Activated T-helper 9 cell treated with anti-CD3 and anti-CD28 coated beads, Interleukin-2, amount 50 U/mL, for 16 hours (primary cell): ENCODE results near the gene SEC31A.
A peak's percentile ranks its signal among the peaks of the same experiment; 100 is the strongest.
"Not testable (repeated sequence)": the region's sequence is repeated elsewhere in the genome, so short reads cannot be mapped to it uniquely, and the experiment has no call there.

Experiments
- DNase-seq: peaks from one replicate; pipeline ENCODE4 v3.0.0-alpha.2; 2020; ENCODE audit warnings: low read depth

SEC31A gene, protein sequence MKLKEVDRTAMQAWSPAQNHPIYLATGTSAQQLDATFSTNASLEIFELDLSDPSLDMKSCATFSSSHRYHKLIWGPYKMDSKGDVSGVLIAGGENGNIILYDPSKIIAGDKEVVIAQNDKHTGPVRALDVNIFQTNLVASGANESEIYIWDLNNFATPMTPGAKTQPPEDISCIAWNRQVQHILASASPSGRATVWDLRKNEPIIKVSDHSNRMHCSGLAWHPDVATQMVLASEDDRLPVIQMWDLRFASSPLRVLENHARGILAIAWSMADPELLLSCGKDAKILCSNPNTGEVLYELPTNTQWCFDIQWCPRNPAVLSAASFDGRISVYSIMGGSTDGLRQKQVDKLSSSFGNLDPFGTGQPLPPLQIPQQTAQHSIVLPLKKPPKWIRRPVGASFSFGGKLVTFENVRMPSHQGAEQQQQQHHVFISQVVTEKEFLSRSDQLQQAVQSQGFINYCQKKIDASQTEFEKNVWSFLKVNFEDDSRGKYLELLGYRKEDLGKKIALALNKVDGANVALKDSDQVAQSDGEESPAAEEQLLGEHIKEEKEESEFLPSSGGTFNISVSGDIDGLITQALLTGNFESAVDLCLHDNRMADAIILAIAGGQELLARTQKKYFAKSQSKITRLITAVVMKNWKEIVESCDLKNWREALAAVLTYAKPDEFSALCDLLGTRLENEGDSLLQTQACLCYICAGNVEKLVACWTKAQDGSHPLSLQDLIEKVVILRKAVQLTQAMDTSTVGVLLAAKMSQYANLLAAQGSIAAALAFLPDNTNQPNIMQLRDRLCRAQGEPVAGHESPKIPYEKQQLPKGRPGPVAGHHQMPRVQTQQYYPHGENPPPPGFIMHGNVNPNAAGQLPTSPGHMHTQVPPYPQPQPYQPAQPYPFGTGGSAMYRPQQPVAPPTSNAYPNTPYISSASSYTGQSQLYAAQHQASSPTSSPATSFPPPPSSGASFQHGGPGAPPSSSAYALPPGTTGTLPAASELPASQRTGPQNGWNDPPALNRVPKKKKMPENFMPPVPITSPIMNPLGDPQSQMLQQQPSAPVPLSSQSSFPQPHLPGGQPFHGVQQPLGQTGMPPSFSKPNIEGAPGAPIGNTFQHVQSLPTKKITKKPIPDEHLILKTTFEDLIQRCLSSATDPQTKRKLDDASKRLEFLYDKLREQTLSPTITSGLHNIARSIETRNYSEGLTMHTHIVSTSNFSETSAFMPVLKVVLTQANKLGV

GRCh38 chr4:82890901-82891706 is at the start of gene SEC31A:
Gene SEC31A (minus strand): TSS chr4:82891153. CDS start chr4:82881936, 9,217 bp downstream.
- peak; percentile 96 for DNase-seq

DNA sequence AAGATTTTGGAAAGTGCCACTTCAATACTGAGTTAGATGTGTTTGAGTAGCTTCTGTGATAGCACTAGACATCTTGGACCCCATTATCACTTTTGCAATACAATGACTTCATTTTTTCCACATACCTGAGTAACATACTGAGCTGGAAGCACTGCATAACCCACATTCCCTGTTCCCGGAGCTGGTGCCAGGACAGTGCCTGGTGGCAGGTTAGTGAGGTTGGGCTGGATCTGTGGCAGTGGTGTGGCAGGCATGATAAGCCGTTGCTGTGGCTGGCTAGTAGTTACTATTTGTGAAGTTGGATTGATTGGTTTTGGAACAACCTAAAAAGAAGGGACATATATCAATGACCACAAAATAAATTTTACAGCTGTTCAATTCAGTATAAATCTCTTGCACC is 48.5 kb upstream of the SEC31A start:
- no peak for DNase-seq

GRCh38 chr4:82934441-82934840 is 43.5 kb upstream of the SEC31A start:
- DNase-seq: no peak

DNA sequence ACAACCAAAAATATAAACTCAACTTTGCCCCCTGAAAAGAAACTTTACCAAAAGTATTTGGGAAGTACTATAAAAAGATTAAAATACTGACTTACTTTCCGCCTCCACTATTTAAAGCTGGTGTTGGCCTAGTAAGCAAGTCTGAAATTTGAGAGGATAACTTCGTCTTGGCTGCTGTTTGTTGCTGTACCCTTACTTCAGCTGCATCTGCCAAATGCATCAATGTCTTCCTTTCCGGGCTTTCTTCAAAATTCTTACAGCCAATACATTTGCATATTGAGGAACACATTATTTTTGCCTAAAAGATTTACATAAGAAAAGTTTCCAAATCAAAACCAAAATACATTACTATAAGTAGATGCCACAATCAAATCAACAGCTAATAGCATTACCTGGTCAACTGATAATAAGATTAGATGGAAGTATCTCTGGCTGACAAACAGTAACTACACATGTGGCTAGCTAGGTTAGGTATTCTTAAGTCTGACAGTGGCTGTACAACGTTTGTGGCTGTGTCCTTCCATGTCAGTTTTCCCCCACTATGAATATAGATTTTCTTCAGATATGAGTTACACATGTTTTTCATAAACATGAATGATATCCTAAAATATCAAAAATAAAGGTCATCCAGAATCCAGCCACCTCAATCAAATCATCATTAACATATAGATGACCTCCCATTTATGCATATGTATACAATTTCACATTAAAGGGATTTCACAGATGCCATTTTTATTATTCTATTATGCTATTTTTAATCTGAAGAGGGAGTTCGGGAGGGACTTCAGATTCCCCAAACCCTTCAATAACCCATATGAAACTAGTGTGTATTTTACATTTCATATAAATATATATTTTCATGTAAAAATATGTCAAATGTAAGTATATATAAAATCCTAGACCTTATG is 40.1 kb upstream of the SEC31A start:
- no peak for DNase-seq

GRCh38 chr4:82921795-82922194 is 30.8 kb upstream of the SEC31A start:
- no peak for DNase-seq

- no peak for DNase-seq
Measured at GRCh38 chr4:82919386-82919785, 28.4 kb upstream of the SEC31A start.

DNA sequence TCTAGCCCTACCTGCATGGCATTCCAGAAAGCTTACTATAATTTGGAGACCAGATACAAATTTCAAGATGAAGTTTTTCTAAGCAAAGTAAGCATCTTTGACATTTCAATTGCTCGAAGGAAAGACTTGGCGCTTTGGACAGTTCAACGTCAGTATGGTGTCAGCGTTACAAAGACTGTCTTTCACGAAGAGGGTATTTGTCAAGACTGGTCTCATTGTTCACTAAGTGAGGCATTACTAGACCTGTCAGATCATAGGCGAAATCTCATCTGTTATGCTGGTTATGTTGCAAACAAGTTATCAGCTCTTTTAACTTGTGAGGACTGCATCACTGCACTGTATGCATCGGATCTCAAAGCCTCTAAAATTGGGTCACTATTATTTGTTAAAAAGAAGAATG is 27.1 kb upstream of the SEC31A start:
- no peak for DNase-seq

DNA sequence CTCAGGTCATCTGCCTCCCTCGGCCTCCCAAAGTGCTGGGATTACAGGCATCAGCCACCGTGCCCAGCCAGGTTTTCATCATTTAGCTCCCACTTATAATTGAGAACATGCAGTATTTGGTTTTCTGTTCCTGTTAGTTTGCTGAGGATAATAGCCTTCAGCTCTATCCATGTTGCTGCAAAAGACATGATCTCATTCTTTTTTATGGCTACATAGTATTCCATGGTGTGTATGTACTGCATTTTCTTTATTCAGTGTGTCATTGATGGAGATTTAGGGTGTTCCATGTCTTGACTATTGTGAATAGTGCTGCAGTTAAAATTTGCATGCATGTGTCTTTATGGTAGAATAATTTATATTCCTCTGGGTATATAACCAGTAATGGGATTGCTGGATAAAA is 23.0 kb upstream of the SEC31A start:
- not testable (repeated sequence) for DNase-seq

DNA sequence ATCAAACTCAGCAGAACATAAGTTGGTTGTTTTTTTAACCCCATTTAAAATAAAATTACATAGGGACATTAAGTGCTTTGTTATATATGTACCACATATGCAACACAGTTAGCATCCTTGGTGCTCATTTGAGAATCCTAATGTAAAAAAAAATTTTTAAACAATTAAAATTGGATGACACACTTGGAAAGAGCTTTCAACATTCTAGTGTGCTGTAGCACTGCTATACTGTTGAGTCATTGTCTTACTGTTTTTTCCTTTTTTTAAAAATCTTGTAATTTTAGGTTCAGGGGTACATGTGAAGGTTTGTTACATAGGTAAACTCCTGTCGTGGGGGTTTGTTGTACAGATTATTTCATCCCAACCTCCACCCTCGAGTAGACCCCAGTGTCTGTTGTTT is 22.4 kb upstream of the SEC31A start:
- DNase-seq: no peak

GRCh38 chr4:82909326-82909725 is 18.4 kb upstream of the SEC31A start:
- no peak for DNase-seq

GRCh38 chr4:82906469-82906868 is 15.5 kb upstream of the SEC31A start:
- DNase-seq: no peak

- DNase-seq: peak; percentile 3
Measured at GRCh38 chr4:82905205-82905604, 14.3 kb upstream of the SEC31A start.

DNA sequence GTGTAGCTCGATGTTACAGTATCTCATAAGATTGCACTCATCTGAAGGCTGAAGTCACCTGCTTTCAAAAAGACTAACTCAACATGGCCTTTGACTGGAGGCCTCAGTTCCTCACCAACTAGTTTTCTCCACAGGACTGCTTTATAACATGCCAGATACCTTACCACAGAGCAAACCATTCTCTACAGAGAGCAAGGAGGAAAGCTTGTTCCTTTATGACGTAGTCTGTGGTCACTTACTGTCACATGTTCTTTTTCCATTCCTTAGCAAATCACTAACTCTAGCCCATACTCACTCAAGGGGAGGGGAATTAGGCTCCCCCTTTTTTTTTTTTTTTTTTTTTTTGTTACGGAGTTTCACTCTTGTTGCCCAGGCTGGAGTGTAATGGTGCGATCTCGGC is 12.8 kb upstream of the SEC31A start:
- DNase-seq: no peak

GRCh38 chr4:82901183-82901718 is 10.3 kb upstream of the SEC31A start:
- DNase-seq: no peak

DNA sequence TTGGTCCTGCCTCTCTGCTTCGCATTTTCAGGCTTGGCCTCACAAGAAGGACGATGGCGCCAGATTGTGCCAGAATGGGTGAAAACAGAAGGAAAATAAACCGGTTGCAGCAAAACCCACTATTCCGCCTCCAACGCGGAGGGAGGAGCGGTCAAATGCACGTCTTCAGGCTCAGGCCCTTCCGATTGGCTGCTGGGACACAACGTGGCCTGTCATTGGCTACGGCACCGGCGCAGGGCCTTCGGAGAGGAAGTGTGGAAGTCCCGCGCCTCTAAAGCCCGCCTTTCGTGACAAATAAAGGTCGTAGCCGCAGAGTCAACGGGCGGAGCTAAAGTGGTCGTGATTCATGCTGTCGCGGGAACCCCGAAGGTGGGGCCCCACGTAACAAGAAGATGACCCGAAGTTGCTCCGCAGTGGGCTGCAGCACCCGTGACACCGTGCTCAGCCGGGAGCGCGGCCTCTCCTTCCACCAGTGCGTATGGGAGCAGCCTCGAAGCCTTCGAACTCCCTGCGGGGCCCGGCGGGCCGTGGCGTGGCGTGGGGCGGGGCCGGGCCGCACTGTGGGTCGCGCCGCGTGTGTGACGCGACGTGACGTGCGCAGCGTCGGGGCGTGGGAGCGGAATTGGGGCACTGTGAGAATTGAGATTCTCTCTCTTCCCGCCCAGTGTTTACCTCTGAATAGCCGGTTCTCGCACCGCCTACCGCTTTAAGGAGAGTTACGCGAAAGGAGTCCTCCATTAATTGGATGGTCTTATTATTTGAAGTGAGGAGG is 9.6 kb upstream of the SEC31A start, which contains the start of gene THAP9:
THAP9 (plus strand) TSS at position 325 of the 772 bp plus-strand sequence; CDS start at position 393, 68 bp downstream.
- DNase-seq: peak; percentile 96

DNA sequence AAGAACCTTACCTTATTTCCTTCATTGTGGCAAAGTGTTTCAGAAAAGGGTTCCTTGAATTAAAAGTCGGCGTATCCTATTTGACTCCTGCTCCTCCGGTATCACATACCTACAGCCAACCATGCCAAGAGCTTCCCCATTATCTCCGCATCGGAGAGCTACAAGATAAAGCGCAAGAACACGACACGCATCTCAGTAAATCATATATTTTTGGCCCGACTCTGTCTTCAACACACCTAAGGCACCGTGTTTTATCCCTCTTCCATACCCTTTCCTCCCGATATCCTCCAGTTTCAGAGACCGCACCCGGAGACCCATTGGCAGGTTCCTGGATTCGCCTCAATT is 9.1 kb upstream of the SEC31A start:
- no peak for DNase-seq

GRCh38 chr4:82899374-82900065 is 8.6 kb upstream of the SEC31A start:
- DNase-seq: no peak

DNA sequence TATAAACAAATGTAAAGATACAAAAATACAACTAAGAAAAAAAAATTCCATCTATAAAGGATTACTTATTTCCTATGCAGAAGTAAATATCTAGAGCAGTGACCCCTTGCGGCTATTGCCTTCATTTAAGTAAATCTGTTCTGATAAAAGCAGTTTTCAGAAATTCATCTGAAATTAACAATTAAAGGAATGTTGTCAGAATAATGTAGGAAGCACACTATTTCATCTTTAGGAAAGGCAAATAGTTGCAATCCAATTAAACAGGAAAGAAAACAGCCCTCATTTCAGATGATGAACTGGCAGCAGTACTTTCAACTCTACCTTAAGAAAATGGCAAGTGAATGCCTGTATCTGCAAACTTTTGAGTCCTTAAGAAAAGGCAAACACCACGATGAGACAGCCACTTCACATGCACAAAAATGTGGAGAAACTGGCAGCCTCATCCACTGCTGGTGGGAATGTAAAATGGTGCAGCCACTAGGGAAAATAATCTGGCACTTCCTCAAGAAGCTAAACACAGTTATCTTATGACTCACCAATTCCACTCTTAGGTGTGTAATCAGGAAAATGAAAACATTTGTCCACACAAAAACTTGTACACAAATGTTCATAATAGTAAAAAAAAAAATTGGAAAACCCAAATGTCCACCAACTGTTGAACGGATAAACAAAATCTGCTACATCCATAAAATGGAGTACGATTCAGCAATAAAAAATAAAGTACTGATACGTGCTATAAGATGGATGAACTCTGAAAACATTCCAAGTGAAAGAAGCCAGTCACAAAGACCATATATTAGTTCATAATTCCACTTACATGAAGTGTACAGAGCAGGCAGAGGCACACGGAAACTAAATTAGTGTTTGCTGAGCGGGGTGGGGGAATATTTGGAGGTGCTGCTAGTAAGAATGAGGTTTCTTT is 7.6 kb upstream of the SEC31A start:
- DNase-seq: no peak
